Fibroblast of pulmonary artery (primary cell): ENCODE results near the gene GZMM.

Source experiments
- DNase-seq: peaks from one replicate; pipeline ENCODE4 v3.0.0-alpha.2; 2010; ENCODE audit warnings: low read depth
- H3K4me3 ChIP-seq: replicated peaks from 2 replicates; pipeline ENCODE4 v1.5.1; 2011; ENCODE audit warnings: low read depth, mild to moderate bottlenecking, control low read depth, low read length, moderate library complexity
- TF ChIP-seq, protein P1 (sequence below): IDR thresholded peaks from 2 replicates; pipeline ENCODE4 v1.5.1; 2011; ENCODE audit warnings: mild to moderate bottlenecking, control low read depth, low read length, inconsistent platforms; ENCODE audit errors: missing control alignments

GZMM gene

DNA sequence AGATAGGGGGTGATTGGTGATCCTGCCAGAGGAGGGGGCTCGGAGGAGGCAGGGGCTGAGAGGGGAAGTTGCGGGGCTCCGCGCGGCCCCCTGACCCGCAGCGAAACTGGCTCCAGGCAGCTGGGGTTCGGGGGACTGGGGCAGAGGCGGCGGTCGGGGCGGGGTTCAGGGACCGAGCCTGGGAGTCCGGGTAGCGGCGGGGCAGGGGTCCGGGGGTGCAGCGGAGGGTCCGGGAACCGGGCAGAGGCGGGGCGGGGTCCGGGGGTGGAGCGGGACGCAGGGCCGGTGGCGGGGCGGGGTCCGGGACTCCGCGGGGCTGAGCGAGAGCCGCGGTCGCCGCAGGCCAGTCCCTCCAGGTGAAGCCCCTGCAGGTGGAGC is 46.4 kb upstream of the GZMM start:
- DNase-seq = no peak
- TF ChIP-seq, protein P1, sequence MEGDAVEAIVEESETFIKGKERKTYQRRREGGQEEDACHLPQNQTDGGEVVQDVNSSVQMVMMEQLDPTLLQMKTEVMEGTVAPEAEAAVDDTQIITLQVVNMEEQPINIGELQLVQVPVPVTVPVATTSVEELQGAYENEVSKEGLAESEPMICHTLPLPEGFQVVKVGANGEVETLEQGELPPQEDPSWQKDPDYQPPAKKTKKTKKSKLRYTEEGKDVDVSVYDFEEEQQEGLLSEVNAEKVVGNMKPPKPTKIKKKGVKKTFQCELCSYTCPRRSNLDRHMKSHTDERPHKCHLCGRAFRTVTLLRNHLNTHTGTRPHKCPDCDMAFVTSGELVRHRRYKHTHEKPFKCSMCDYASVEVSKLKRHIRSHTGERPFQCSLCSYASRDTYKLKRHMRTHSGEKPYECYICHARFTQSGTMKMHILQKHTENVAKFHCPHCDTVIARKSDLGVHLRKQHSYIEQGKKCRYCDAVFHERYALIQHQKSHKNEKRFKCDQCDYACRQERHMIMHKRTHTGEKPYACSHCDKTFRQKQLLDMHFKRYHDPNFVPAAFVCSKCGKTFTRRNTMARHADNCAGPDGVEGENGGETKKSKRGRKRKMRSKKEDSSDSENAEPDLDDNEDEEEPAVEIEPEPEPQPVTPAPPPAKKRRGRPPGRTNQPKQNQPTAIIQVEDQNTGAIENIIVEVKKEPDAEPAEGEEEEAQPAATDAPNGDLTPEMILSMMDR = no peak
- no peak overlapping the region for H3K4me3 ChIP-seq

DNA sequence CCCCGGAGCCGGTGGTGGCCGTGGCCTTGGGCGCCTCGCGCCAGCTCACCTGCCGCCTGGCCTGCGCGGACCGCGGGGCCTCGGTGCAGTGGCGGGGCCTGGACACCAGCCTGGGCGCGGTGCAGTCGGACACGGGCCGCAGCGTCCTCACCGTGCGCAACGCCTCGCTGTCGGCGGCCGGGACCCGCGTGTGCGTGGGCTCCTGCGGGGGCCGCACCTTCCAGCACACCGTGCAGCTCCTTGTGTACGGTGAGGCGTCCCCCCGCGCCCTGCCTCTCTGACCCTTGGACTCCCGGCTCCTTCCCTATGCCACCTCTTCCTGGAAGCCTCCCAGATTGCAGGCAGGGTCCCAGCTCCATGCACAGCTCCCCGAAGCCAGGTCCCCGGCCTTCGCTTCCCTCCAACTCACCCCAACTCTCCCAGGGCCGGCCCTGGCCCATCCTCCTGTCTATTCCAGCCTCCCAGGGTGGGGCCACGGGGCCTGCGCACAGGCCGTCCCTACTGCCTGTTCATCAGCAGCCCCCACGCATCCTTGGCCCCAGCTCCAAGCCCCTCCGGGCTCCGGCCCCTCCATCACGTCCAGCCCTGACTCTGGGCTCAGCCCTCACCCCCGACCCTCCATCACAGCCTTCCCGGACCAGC is 45.9 kb upstream of the GZMM start:
- no peak overlapping the region for H3K4me3 ChIP-seq
- no peak for DNase-seq
- TF ChIP-seq, protein P1 = no peak

DNA sequence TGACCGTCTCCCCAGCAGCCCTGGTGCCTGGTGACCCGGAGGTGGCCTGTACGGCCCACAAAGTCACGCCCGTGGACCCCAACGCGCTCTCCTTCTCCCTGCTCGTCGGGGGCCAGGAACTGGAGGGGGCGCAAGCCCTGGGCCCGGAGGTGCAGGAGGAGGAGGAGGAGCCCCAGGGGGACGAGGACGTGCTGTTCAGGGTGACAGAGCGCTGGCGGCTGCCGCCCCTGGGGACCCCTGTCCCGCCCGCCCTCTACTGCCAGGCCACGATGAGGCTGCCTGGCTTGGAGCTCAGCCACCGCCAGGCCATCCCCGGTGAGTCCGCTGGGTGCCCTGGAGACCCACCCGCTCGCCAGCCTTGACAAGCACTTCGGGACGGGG is 45.4 kb upstream of the GZMM start:
- no peak for DNase-seq
- H3K4me3 ChIP-seq = no peak overlapping the region
- TF ChIP-seq, protein P1 = no peak

DNA sequence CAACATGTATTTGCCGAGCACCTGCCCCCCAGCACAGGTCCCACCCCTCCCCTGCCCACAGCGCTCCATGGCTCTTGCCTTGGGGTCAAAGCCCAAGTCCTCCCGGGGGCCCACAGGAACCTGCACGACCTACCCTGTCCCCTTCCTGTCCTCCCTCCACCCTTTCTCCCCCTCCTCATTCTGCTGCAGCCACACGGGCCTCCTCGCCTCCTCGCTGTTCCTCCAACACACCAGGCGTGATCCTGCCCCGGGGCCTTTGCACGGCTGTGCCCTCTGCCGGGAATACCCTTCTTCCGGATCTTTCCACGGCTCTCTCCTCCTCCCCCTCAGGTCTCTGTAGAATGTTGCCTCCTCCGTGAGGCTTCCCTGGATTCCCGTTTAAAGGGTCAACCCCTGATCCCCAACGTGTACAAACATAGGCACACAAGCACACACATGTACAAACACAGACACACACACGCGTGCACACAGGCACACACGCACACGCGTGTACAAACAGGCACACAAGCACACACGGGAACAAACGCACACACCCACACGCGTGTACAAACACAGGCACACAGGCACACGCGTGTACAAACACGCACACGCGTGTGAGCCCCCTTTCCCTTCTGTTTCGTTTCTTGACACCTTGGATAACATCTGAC is 44.8 kb upstream of the GZMM start:
- TF ChIP-seq, protein P1 = no peak
- DNase-seq = no peak
- no peak overlapping the region for H3K4me3 ChIP-seq

DNA sequence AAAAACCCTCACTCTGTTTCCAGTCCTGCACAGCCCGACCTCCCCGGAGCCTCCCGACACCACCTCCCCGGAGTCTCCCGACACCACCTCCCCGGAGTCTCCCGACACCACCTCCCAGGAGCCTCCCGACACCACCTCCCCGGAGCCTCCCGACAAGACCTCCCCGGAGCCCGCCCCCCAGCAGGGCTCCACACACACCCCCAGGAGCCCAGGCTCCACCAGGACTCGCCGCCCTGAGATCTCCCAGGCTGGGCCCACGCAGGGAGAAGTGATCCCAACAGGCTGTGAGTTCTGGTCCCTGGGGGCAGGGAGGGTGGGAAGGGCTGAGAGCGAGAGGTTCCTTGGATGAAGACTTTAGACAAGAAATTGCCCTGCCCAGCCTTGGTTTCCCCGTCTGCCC is 42.2 kb upstream of the GZMM start:
- H3K4me3 ChIP-seq = no peak overlapping the region
- no peak for DNase-seq
- TF ChIP-seq, protein P1 = no peak

DNA sequence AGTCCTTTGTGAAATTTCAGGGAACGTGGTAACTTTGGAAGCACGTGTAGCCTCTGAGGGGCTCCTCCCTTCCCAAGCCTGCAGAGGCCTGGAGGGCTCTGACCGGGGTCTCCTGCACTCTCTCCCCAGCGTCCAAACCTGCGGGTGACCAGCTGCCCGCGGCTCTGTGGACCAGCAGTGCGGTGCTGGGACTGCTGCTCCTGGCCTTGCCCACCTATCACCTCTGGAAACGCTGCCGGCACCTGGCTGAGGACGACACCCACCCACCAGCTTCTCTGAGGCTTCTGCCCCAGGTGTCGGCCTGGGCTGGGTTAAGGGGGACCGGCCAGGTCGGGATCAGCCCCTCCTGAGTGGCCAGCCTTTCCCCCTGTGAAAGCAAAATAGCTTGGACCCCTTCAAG is 39.2 kb upstream of the GZMM start:
- no peak overlapping the region for H3K4me3 ChIP-seq
- no peak for DNase-seq
- TF ChIP-seq, protein P1 = no peak
